Fibroblast of the aortic adventitia (primary cell): ENCODE data around the gene CFDP1. TPM values are rescaled to one million over a fixed set of nuclear protein-coding genes. Genes with fewer than 3 reads are reported as not detected.

Experiments
- DNase-seq: peaks from one replicate; pipeline ENCODE4 v3.0.0-alpha.2; 2010; ENCODE audit warnings: low read depth
- H3K4me3 ChIP-seq: 2 replicates; pipeline ENCODE4 v1.5.1; 2011; ENCODE audit warnings: low read depth, mild to moderate bottlenecking, control low read depth, low read length, moderate library complexity
- CTCF ChIP-seq: IDR thresholded peaks from 2 replicates; pipeline ENCODE4 v1.5.1; 2011; ENCODE audit warnings: mild to moderate bottlenecking, low read length, control low read depth, inconsistent platforms; ENCODE audit not compliant: insufficient read depth
- total RNA-seq: library from RNA; depleted of rRNA; stranded (reverse); fragments of >200 nt; gene quantifications from 2 replicates; pipeline ENCODE4 v1.2.3, GENCODE V29; 2012; ENCODE audit warnings: low replicate concordance

The CFDP1 gene
- total RNA-seq, 1 donor: 47.0 TPM

DNA sequence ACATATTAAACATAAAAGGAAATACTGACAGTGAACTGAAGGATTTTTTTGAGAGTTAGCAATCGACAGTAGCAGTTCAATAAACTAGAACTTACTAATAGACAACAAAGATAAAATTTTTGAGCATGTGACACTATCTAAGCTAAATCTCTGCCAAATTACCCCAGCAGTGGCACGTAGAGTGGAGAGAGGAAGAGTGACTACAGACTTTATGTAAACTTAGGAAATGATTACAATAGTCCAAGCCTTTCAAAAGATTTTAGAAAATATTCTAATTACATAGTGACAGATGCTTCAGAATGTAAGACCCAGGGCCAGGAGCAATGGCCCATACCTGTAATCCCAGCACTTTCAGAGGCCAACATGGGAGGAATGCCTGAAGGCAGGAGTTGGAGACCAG, 52.4 kb downstream of the CFDP1 start:
- H3K4me3 ChIP-seq: no peak overlapping the region
- no peak for TF ChIP-seq CTCF
- DNase-seq: peak; percentile 47

- no peak for TF ChIP-seq CTCF
- H3K4me3 ChIP-seq: no peak overlapping the region
- no peak for DNase-seq
Measured at GRCh38 chr16:75379911-75380847, 53.1 kb downstream of the CFDP1 start.

GRCh38 chr16:75379339-75379738, 54.0 kb downstream of the CFDP1 start:
- no peak overlapping the region for H3K4me3 ChIP-seq
- no peak for TF ChIP-seq CTCF
- DNase-seq: no peak

- no peak overlapping the region for H3K4me3 ChIP-seq
- no peak for TF ChIP-seq CTCF
- no peak for DNase-seq
Measured at GRCh38 chr16:75378616-75379015, 54.7 kb downstream of the CFDP1 start.

- peak; percentile 83 for DNase-seq
- no peak overlapping the region for H3K4me3 ChIP-seq
- no peak for TF ChIP-seq CTCF
Measured at GRCh38 chr16:75377729-75378386, 55.4 kb downstream of the CFDP1 start.

GRCh38 chr16:75376475-75377161, 56.7 kb downstream of the CFDP1 start:
- no peak overlapping the region for H3K4me3 ChIP-seq
- TF ChIP-seq CTCF: no peak
- DNase-seq: no peak
